ENCODE results near the gene JARID2.

The JARID2 gene

DNA sequence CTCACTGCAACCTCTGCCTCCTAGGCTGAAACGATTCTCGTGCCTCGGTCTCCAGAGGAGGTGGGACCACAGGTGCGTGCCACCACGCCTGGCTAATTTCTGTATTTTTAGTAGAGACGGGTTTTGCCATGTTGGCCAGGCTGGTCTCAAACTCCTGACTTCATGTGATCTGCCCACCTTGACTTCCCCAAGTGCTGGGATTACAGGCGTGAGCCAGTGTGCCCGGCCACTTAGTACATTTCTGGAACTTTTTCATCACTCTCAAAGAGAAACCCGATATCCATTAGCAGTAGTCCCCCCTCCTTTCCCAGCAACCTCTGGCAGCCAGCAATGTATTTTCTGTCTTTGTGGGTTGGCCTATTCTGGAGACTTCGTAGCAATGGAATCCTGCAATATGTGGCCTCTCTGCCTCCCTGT is 109.8 kb downstream of the JARID2 start:
- Histone ChIP-seq H3K4me3 (ENCODE audit: low read length) (no peak overlapping the region), H3K27ac (ENCODE audit: low read depth, low read length) (no peak overlapping the region), H3K4me1 (ENCODE audit: control insufficient read depth, insufficient read depth, low read length) (peaks cover 6% of the 10 kb centered on the region), H3K9ac (ENCODE audit: low read length) (no peak overlapping the region), H3K27me3 (ENCODE audit: control insufficient read depth, insufficient read depth, low read length) (no peaks in the 10 kb centered on the region), H3K36me3 (ENCODE audit: control insufficient read depth, insufficient read depth, low read length) (no peaks in the 10 kb centered on the region)

DNA sequence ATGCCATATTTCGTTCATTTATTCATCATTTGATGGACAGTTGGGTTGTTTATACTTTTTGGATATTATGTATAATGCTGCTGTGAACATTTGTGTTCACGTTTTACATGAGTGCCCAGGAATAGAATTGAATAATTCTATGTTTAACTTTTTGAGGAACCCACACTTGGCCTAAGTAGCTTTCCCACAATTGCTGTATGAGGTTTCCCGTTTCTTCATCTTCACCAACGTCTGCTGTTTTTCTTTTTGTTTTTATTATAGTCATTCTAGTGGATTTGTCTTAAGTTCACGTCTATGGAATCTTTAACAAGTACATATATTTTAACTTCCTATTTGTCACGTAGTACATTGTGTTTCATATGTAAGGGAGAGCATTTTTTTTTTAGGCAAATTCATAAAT is 110.3 kb downstream of the JARID2 start:
- Histone ChIP-seq H3K9ac (ENCODE audit: low read length) (no peak overlapping the region), H3K27me3 (ENCODE audit: control insufficient read depth, insufficient read depth, low read length) (no peaks in the 10 kb centered on the region), H3K27ac (ENCODE audit: low read depth, low read length) (no peak overlapping the region), H3K36me3 (ENCODE audit: control insufficient read depth, insufficient read depth, low read length) (no peaks in the 10 kb centered on the region), H3K4me1 (ENCODE audit: control insufficient read depth, insufficient read depth, low read length) (peaks cover 5% of the 10 kb centered on the region), H3K4me3 (ENCODE audit: low read length) (no peak overlapping the region)

GRCh38 chr6:15356937-15357336 is 111.1 kb downstream of the JARID2 start:
- H3K4me3 ChIP-seq (ENCODE audit: low read length), result no peak overlapping the region
- H3K4me1 ChIP-seq (ENCODE audit: control insufficient read depth, insufficient read depth, low read length), result no peaks in the 10 kb centered on the region
- no peaks in the 10 kb centered on the region for H3K27me3 ChIP-seq (ENCODE audit: control insufficient read depth, insufficient read depth, low read length)
- no peak overlapping the region for H3K9ac ChIP-seq (ENCODE audit: low read length)
- H3K27ac ChIP-seq (ENCODE audit: low read depth, low read length), result no peak overlapping the region
- H3K36me3 ChIP-seq (ENCODE audit: control insufficient read depth, insufficient read depth, low read length), result no peaks in the 10 kb centered on the region

- Histone ChIP-seq H3K27me3 (ENCODE audit: control insufficient read depth, insufficient read depth, low read length) (no peaks in the 10 kb centered on the region), H3K4me1 (ENCODE audit: control insufficient read depth, insufficient read depth, low read length) (no peaks in the 10 kb centered on the region), H3K27ac (ENCODE audit: low read depth, low read length) (no peak overlapping the region), H3K36me3 (ENCODE audit: control insufficient read depth, insufficient read depth, low read length) (no peaks in the 10 kb centered on the region), H3K9ac (ENCODE audit: low read length) (no peak overlapping the region), H3K4me3 (ENCODE audit: low read length) (no peak overlapping the region)
Observed at GRCh38 chr6:15357782-15358181, 111.9 kb downstream of the JARID2 start.

- Histone ChIP-seq H3K9ac (ENCODE audit: low read length) (no peak overlapping the region), H3K4me1 (ENCODE audit: control insufficient read depth, insufficient read depth, low read length) (no peaks in the 10 kb centered on the region), H3K27me3 (ENCODE audit: control insufficient read depth, insufficient read depth, low read length) (no peaks in the 10 kb centered on the region), H3K27ac (ENCODE audit: low read depth, low read length) (no peak overlapping the region), H3K36me3 (ENCODE audit: control insufficient read depth, insufficient read depth, low read length) (no peaks in the 10 kb centered on the region), H3K4me3 (ENCODE audit: low read length) (no peak overlapping the region)
Observed at GRCh38 chr6:15358579-15359327, 112.9 kb downstream of the JARID2 start.

GRCh38 chr6:15359335-15359862 is 113.5 kb downstream of the JARID2 start:
- H3K27ac ChIP-seq (ENCODE audit: low read depth, low read length), result no peak overlapping the region
- H3K9ac ChIP-seq (ENCODE audit: low read length), result no peak overlapping the region

GRCh38 chr6:15360300-15360699 is 114.4 kb downstream of the JARID2 start:
- Histone ChIP-seq H3K36me3 (ENCODE audit: control insufficient read depth, insufficient read depth, low read length) (no peaks in the 10 kb centered on the region), H3K9ac (ENCODE audit: low read length) (no peak overlapping the region), H3K27me3 (ENCODE audit: control insufficient read depth, insufficient read depth, low read length) (no peaks in the 10 kb centered on the region), H3K4me1 (ENCODE audit: control insufficient read depth, insufficient read depth, low read length) (peaks cover 3% of the 10 kb centered on the region), H3K4me3 (ENCODE audit: low read length) (no peak overlapping the region), H3K27ac (ENCODE audit: low read depth, low read length) (no peak overlapping the region)

More at GRCh38 chr6:15359335-15359862, 113.5 kb downstream of the JARID2 start:
- no peaks in the 10 kb centered on the region for H3K27me3 ChIP-seq (ENCODE audit: control insufficient read depth, insufficient read depth, low read length)
- no peaks in the 10 kb centered on the region for H3K36me3 ChIP-seq (ENCODE audit: control insufficient read depth, insufficient read depth, low read length)
- H3K4me1 ChIP-seq (ENCODE audit: control insufficient read depth, insufficient read depth, low read length), result no peaks in the 10 kb centered on the region
- no peak overlapping the region for H3K4me3 ChIP-seq (ENCODE audit: low read length)

- Histone ChIP-seq H3K4me1 (ENCODE audit: control insufficient read depth, insufficient read depth, low read length) (peaks cover 6% of the 10 kb centered on the region), H3K9ac (ENCODE audit: low read length) (no peak overlapping the region), H3K4me3 (ENCODE audit: low read length) (no peak overlapping the region), H3K36me3 (ENCODE audit: control insufficient read depth, insufficient read depth, low read length) (no peaks in the 10 kb centered on the region), H3K27me3 (ENCODE audit: control insufficient read depth, insufficient read depth, low read length) (no peaks in the 10 kb centered on the region), H3K27ac (ENCODE audit: low read depth, low read length) (no peak overlapping the region)
Observed at GRCh38 chr6:15361197-15361596, 115.3 kb downstream of the JARID2 start.

DNA sequence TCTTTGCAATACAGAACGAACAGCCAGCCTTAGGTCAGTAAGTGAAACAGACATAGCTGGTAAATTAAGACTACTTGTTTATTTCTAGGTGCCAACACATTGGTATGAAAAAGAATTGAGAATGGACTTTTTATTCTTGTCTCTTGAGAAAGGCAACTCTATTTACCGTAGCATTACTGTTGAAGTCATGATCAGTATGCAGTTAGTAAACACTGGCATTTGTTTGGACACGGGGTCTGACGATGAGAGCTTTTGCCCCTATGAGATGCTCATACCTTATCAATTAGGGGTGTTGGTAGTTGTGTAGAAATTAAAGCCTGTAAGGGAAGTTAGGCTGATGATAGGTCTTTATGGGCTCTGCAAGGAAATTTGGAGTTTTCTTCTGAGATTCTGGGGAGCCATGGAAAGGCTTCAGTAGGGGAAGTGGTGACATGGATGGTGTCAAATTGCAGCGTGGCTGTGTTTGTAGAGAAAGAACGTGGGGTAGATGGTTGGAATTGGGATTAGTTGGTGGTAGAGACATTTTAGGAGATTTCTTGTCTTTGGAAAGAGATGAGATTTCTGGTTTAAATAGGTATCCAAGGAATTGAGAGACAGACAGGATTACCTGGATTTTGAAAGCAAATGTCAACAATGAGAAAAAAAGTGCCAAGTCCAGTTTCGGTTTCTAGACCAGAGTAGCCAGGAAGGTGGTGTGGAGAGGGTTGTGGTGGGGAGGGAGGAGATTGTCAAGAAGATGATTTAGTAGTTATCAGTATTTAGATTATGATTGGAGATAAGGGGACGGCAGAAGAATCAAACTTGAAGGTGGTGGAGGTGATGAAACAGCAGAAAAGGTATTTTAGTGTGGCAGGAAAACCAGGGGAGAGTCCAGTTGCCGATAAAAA is 116.6 kb downstream of the JARID2 start:
- Histone ChIP-seq H3K9ac (ENCODE audit: low read length) (no peak overlapping the region), H3K4me3 (ENCODE audit: low read length) (no peak overlapping the region), H3K27ac (ENCODE audit: low read depth, low read length) (no peak overlapping the region), H3K36me3 (ENCODE audit: control insufficient read depth, insufficient read depth, low read length) (no peaks in the 10 kb centered on the region), H3K27me3 (ENCODE audit: control insufficient read depth, insufficient read depth, low read length) (no peaks in the 10 kb centered on the region), H3K4me1 (ENCODE audit: control insufficient read depth, insufficient read depth, low read length) (peaks cover 6% of the 10 kb centered on the region)

GRCh38 chr6:15363164-15363522 is 117.3 kb downstream of the JARID2 start:
- Histone ChIP-seq H3K36me3 (ENCODE audit: control insufficient read depth, insufficient read depth, low read length) (no peaks in the 10 kb centered on the region), H3K4me3 (ENCODE audit: low read length) (no peak overlapping the region), H3K27ac (ENCODE audit: low read depth, low read length) (no peak overlapping the region), H3K27me3 (ENCODE audit: control insufficient read depth, insufficient read depth, low read length) (no peaks in the 10 kb centered on the region), H3K4me1 (ENCODE audit: control insufficient read depth, insufficient read depth, low read length) (peaks cover 6% of the 10 kb centered on the region), H3K9ac (ENCODE audit: low read length) (no peak overlapping the region)

DNA sequence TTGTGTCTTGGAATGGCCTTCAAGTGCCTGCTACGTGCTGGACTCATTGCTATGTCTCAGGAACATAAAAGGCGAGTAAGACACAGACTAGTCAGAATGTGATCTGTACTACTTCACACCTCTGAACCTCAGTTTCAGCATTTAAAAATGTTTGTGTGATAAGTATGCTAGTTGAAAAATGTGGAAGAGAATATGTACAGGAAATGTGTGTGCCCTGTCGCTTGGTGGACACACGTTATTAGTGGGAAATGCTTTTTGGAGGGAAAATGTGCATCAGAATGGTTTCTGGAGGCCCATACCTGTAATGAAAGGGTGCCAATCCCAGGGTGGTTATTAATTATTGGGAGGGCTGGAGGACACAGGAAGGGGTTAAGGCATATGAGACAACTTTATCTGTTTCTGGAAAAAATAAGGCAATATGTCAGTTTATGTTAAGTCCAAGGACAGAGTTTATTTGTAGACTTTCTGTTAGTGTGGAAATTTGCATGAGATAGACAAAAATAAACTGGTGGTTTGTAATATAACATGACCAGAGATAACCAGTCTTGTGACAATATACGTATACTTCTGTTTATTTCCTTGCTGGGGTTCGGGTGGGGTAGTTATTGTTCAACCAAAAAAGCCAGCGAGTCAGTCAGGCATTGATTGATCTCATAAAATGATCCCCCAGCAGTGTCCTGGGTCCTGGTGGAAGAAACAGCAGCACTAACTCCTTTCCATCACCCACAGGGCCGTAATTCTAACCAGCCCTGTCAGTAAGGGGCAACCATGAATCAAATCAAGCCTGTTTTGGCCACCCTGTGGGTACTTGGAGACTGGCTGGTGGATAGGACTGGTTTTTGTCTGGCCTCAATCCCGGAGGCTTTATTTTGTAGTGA is 117.9 kb downstream of the JARID2 start:
- Histone ChIP-seq H3K4me3 (ENCODE audit: low read length) (no peak overlapping the region), H3K4me1 (ENCODE audit: control insufficient read depth, insufficient read depth, low read length) (peaks cover 6% of the 10 kb centered on the region), H3K27ac (ENCODE audit: low read depth, low read length) (no peak overlapping the region), H3K27me3 (ENCODE audit: control insufficient read depth, insufficient read depth, low read length) (no peaks in the 10 kb centered on the region), H3K9ac (ENCODE audit: low read length) (no peak overlapping the region), H3K36me3 (ENCODE audit: control insufficient read depth, insufficient read depth, low read length) (no peaks in the 10 kb centered on the region)
